ENCODE results near the gene SIAH3. TPM values are rescaled to one million over a fixed set of nuclear protein-coding genes. Genes with fewer than 3 reads are reported as not detected.

SIAH3 gene
- total and polyA plus RNA-seq, 8 donors, result 0.55 TPM; not detected in 7

DNA sequence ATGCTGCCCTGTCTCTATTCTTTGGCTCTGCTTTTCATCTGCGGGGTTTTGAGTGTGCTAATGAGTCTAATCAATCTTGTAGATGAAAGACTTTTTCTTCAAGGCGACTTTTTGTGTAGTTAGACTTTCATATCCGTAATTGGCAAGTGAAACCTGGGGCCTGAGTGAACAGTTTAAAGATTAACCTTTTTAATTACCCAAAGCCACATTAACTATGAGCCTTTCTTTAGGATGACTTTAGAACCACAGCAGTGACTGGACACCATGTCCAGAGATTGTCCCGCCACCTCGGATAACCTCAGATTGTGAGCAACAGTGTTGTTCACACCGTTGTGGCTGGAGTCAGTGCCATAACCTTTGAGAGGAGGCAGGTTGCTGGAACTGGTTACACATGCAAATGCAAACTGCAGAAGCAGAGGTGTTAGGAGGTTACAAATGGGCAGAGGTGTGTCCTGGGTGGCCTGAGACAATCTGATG lies 58.7 kb downstream of the SIAH3 start:
- no peaks in the 10 kb centered on the region for H3K36me3 ChIP-seq
- TF ChIP-seq POLR2A (IDR thresholded peaks at IDR 0.05) (no peak), EP300 (IDR thresholded peaks at IDR 0.05) (no peak), POLR2AphosphoS5 (IDR thresholded peaks at IDR 0.05) (no peak)
- TF ChIP-seq, protein P1, sequence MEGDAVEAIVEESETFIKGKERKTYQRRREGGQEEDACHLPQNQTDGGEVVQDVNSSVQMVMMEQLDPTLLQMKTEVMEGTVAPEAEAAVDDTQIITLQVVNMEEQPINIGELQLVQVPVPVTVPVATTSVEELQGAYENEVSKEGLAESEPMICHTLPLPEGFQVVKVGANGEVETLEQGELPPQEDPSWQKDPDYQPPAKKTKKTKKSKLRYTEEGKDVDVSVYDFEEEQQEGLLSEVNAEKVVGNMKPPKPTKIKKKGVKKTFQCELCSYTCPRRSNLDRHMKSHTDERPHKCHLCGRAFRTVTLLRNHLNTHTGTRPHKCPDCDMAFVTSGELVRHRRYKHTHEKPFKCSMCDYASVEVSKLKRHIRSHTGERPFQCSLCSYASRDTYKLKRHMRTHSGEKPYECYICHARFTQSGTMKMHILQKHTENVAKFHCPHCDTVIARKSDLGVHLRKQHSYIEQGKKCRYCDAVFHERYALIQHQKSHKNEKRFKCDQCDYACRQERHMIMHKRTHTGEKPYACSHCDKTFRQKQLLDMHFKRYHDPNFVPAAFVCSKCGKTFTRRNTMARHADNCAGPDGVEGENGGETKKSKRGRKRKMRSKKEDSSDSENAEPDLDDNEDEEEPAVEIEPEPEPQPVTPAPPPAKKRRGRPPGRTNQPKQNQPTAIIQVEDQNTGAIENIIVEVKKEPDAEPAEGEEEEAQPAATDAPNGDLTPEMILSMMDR (IDR thresholded peaks at IDR 0.05), result no peak
- no peaks in the 10 kb centered on the region for H3K27me3 ChIP-seq
- DNase-seq, result peak; percentile 26 to 27
- H3K4me3 ChIP-seq, result no peak overlapping the region
- H3K27ac ChIP-seq, result no peak overlapping the region
- H3K4me1 ChIP-seq, result no peaks in the 10 kb centered on the region
- no peaks in the 10 kb centered on the region for H3K9me3 ChIP-seq
- intact Hi-C loops (cut with DNase I; ENCODE audit: low total_unique reads), result no loop called here
- 27 to 36% (median 32%) methylated on average over 6 of the region's 6 CpGs for WGBS, 5 donors

GRCh38 chr13:45788011-45788410 lies 63.5 kb downstream of the SIAH3 start:
- intact Hi-C loops (cut with DNase I; ENCODE audit: low total_unique reads), result no loop called here
- no peak for DNase-seq
- H3K36me3 ChIP-seq, result no peaks in the 10 kb centered on the region
- no peaks in the 10 kb centered on the region for H3K27me3 ChIP-seq
- no peaks in the 10 kb centered on the region for H3K9me3 ChIP-seq
- TF ChIP-seq EP300 (IDR thresholded peaks at IDR 0.05) (no peak), POLR2A (IDR thresholded peaks at IDR 0.05) (no peak)
- TF ChIP-seq, protein P1 (IDR thresholded peaks at IDR 0.05), result no peak
- no peak overlapping the region for H3K4me3 ChIP-seq
- no peak overlapping the region for H3K27ac ChIP-seq
- H3K4me1 ChIP-seq, result peaks cover 0 to 6% (median 3%) of the 10 kb centered on the region in 4 donors
- 73 to 87% (median 83%) methylated on average over 2 of the region's 2 CpGs for WGBS, 5 donors

- H3K9me3 ChIP-seq, result no peaks in the 10 kb centered on the region
- H3K27me3 ChIP-seq, result no peaks in the 10 kb centered on the region
- WGBS, 5 donors, result 88 to 97% (median 97%) methylated on average over 2 of the region's 2 CpGs
- intact Hi-C loops (cut with DNase I; ENCODE audit: low total_unique reads), result no loop called here
- no peak for DNase-seq
- no peak overlapping the region for H3K27ac ChIP-seq
- H3K4me1 ChIP-seq, result peaks cover 0 to 7% (median 3%) of the 10 kb centered on the region in 4 donors
- TF ChIP-seq POLR2AphosphoS5 (IDR thresholded peaks at IDR 0.05), result no peak
- TF ChIP-seq, protein P1 (IDR thresholded peaks at IDR 0.05), result no peak
- no peak for TF ChIP-seq POLR2A (IDR thresholded peaks at IDR 0.05)
- TF ChIP-seq EP300 (IDR thresholded peaks at IDR 0.05), result no peak
- no peaks in the 10 kb centered on the region for H3K36me3 ChIP-seq
- no peak overlapping the region for H3K4me3 ChIP-seq
Measured at GRCh38 chr13:45787346-45787745, 64.2 kb downstream of the SIAH3 start.

DNA sequence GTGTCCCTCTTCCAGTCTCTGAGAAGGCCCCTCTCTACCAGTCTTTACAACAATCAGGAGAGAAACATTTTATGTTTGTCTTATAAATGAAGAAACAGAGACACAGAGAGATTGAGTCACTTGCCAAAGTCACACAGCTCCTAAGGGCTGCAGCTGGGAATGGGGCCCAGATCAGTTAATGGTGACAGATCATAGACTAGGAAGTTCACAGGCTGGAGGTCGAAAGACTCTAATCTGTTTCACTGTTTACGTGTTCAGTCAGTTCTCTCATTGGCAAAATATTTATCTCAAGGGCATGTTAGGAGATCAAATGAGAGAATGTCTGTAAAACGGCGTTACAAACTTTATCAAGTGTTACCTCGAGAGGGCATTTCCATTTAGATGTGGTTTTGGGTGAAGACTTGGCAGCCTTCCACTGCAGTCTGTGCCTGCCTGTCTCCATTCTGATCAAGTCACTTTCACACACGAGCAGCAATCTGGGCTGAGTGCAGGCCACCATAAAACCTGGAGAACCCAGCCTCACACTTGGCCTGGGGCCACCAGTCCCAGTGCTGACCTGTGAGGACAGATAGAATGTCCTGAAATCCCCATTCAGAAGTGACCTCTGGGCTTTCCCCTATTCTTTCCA lies 65.1 kb downstream of the SIAH3 start:
- H3K36me3 ChIP-seq, result no peaks in the 10 kb centered on the region
- no peak overlapping the region for H3K4me3 ChIP-seq
- TF ChIP-seq POLR2AphosphoS5 (IDR thresholded peaks at IDR 0.05) (no peak), POLR2A (IDR thresholded peaks at IDR 0.05) (no peak), EP300 (IDR thresholded peaks at IDR 0.05) (no peak)
- TF ChIP-seq, protein P1 (IDR thresholded peaks at IDR 0.05), result no peak
- peak in 1 of 2 donors; percentile 47 for DNase-seq
- no peaks in the 10 kb centered on the region for H3K9me3 ChIP-seq
- H3K27me3 ChIP-seq, result no peaks in the 10 kb centered on the region
- no peak overlapping the region for H3K27ac ChIP-seq
- H3K4me1 ChIP-seq, result peaks cover 5 to 17% (median 11%) of the 10 kb centered on the region in 4 donors
- intact Hi-C loops (cut with DNase I; ENCODE audit: low total_unique reads), result no loop called here
- WGBS, 5 donors, result 11 to 32% (median 17%) methylated on average over 6 of the region's 6 CpGs
